Choroid plexus epithelial cell (primary cell): Measurements from ENCODE around the gene RPE65.

Experiments used
- DNase-seq: peaks from one replicate; pipeline ENCODE4 v3.0.0-alpha.2; 2010; ENCODE audit warnings: low read depth
- H3K4me3 ChIP-seq: 2 replicates; pipeline ENCODE4 v1.5.1; 2011; ENCODE audit warnings: low read depth, mild to moderate bottlenecking, control low read depth, low read length, moderate library complexity
- TF ChIP-seq, protein P1 (sequence below): conservative IDR thresholded peaks from 2 replicates; pipeline ENCODE4 v1.5.1; 2011; ENCODE audit warnings: low read depth, mild to moderate bottlenecking, control low read depth, inconsistent platforms, low read length, moderate library complexity

The RPE65 gene

DNA sequence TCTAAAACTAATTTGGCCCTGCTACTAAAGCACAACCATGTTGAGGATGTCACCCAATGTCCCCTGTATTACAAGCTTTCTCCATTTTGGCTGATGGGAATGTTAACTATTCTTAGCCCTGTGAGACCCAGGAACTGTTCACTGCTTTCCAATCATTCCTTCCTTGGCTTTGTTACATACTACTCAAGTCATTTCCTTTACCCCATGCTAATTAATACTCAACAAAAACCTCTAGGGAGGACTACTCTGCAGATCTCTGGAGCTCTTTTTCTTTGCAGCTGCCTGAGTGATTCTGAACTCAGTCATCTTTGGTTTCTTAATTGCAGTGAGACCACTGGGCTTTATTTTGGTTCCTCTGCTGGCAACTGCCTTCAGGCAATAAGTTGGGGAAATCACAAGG lies 23.3 kb upstream of the RPE65 start:
- TF ChIP-seq, protein P1, sequence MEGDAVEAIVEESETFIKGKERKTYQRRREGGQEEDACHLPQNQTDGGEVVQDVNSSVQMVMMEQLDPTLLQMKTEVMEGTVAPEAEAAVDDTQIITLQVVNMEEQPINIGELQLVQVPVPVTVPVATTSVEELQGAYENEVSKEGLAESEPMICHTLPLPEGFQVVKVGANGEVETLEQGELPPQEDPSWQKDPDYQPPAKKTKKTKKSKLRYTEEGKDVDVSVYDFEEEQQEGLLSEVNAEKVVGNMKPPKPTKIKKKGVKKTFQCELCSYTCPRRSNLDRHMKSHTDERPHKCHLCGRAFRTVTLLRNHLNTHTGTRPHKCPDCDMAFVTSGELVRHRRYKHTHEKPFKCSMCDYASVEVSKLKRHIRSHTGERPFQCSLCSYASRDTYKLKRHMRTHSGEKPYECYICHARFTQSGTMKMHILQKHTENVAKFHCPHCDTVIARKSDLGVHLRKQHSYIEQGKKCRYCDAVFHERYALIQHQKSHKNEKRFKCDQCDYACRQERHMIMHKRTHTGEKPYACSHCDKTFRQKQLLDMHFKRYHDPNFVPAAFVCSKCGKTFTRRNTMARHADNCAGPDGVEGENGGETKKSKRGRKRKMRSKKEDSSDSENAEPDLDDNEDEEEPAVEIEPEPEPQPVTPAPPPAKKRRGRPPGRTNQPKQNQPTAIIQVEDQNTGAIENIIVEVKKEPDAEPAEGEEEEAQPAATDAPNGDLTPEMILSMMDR, result no peak
- no peak overlapping the region for H3K4me3 ChIP-seq
- no peak for DNase-seq

DNA sequence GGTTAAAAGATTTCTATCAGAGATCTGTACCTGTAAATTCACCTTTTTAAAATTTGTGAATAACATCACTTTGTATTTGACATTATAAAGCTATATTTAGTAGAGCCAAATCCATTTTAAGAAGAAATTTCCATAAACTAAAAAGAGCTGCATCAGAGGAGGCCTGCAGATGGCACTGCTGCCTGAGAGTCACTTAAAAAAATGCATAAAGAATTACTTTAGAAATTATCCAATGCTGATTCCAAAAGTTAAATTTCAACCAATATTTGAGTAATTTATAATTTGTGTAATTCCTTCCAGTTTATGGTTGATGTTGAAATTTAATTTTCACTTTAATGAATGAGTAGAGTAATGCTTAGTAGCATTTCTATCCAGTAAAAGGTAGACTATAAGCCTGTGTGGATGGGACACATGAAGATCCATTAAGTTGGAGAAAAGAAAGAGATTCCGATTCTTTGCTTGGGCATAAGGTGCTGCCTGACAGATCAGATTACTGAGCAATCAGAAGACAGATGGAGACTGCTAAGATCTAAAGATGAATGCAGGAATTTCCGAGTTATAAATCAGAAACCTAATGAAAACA lies 20.7 kb upstream of the RPE65 start:
- DNase-seq, result peak; percentile 63
- TF ChIP-seq, protein P1, result peak; percentile 90
- no peak overlapping the region for H3K4me3 ChIP-seq

GRCh38 chr1:68464891-68465290 lies 15.1 kb upstream of the RPE65 start:
- H3K4me3 ChIP-seq, result no peak overlapping the region
- TF ChIP-seq, protein P1, result no peak
- DNase-seq, result peak; percentile 42

DNA sequence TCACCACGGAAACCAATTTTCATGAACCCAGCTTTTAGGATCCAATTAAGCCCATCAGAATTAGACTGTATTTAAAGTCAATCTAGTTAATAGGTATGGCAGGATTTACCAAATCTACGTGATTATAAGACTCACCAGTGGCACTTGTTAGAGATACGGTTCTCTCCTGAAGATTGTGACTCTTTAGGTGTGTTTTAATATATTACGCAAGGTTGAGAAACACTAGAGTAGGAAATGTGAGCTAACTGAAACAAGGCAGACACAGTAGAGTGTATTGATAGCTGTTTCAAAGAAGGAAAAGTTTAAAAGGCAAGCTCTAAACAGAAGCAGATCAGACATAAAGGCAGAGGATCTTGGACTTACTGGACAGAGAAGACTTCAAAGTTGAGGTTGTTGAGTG lies 11.2 kb upstream of the RPE65 start:
- no peak for DNase-seq
- TF ChIP-seq, protein P1, result no peak

DNA sequence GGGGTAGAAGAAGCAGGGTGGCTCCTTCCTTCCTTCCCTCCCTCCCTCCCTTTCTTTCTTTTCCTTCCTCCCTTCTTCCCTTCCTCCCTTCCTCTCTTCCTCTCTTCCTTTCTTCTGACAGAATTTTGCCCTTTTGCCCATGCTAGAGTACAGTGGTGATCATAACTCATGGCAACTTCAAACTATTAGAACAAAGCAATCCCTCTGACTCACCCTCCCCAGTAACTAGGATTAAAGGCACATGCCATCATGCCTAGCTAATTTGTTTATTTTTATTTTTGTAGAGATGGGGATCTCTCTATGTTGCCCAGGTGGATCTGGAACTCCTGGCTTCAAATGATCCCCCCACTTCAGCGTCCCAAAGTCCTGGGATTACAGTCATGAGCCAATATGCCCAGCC lies 10.0 kb upstream of the RPE65 start:
- TF ChIP-seq, protein P1, result no peak
- no peak overlapping the region for H3K4me3 ChIP-seq
- DNase-seq, result peak; percentile 23

More for the DNA sequence above, 11.2 kb upstream of the RPE65 start:
- no peak overlapping the region for H3K4me3 ChIP-seq

DNA sequence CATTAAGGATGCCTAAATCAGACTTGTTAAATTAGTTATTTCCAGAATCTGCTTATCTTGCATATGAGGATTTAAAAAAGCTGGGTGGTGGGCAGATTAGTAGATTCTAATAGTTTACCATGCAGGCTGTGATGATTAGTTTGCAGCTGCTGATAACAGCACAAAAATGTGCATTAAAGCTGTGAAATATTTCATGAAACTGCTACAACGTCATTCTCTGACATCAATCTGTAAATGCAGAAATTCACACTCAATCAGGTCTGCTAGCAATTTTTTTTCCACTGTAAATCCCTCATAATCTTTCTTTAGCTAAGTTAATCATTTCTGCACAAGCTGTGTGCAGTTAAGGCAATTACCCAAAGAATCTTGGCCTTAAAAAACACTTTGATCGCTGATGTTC lies 9.3 kb upstream of the RPE65 start:
- DNase-seq, result no peak
- TF ChIP-seq, protein P1, result no peak
- no peak overlapping the region for H3K4me3 ChIP-seq

GRCh38 chr1:68456202-68456601 lies 6.4 kb upstream of the RPE65 start:
- DNase-seq, result no peak
- TF ChIP-seq, protein P1, result no peak

More at GRCh38 chr1:68456202-68456601, 6.4 kb upstream of the RPE65 start:
- no peak overlapping the region for H3K4me3 ChIP-seq
